Stimulated activated CD8-positive, alpha-beta memory T cell treated with anti-CD3 and anti-CD28 coated beads, Interleukin-7, amount 100 ng/mL, for 48 hours (primary cell): ENCODE data around the gene PPP2R2C.

ENCODE experiments used
- DNase-seq, 2 donors: peaks; one replicate each; pipeline ENCODE4 v3.0.0-alpha.2; 2020; ENCODE audit warnings: low read depth in 1 of 2; ENCODE audit errors: extremely low read depth in 1 of 2

The PPP2R2C gene

GRCh38 chr4:6494431-6495295, 22.2 kb upstream of the PPP2R2C start:
- DNase-seq = no peak

DNA sequence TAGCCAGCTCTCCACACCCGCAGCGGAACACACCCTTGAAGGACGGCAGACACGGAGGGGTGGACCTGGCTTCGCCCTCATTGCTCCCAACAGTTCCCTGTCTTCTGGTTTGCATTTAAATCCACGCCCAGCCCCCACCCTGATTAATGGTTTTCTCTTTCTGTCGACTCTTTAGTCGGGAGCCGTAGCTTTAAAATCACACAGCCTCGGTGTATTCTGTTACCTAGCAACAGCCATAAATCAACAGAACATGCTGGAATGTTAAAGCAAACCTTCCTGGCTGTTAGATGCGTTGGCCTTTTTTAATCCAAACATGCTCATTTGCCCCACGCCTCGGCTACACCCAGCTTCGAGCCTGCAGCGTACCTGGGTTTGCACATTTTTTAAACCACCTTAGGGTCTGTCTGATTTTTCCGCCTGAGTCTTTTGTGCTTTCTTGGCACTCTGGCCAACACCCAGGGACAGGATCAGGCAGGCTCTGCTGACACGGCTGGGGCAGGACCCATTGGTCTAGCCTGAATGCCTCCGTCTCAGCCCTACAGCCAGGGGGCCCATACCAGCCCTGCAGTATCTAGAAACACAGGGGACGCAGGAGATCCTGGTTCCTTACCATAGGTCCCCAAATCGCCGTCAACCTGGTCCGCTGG, 21.4 kb upstream of the PPP2R2C start:
- DNase-seq = no peak

DNA sequence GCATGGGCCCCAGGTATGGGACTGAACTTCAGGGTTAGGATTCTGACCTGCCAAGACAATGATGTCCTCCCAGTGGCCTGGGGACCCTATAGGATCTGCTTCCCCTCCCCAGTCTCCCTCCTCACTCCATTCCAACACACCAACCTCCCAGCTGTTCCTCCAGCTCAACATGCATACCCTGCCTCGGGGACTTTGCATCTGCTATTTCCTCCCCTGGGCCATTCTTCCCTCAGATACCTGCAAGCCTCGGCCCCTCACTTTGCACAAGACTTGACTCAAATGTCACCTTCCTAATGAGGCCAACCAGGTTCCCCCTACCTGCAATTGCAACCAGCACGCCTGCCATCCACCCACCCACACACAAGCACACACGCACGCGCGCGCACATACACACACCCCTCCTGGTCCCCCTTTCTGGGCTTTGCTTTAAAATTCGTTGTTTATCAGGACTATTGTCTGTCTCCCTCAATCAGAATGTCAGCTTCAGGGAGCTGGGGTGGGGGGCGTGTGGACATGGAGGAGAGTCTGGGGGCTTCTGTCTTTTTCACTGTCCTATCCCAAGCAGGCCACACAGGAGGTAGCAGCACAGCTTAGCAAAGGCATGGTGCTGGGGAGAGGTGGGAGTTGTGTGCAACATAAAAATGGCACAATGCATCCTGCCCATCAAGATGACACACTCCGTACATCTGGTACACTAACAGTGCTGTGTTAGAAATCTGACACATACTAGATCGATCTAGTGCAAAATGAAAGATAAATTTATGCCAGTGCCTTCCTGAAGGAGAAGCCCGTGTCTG, 20.6 kb upstream of the PPP2R2C start:
- DNase-seq = no peak

- DNase-seq = no peak
Measured at GRCh38 chr4:6492027-6492590, 19.7 kb upstream of the PPP2R2C start.

GRCh38 chr4:6491235-6491634, 18.8 kb upstream of the PPP2R2C start:
- no peak for DNase-seq

DNA sequence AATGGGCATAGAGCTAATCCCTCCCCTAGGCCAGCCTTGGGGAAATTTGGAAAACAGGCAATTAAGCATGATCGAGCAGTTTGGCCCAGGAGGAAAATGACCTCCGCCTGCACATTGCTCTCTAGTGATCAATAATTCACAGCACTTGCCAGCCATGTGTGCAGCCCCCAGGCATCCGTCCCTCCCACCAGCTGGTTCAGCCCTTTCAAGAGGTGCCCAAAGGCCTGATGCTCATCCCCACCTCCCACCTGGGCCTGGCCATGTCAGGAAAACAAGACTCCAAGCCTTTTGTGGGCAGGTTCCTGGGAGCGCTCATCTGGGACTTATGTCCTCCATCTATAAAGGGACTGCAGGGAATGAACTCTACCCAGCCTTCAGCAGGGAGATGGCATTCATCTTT, 17.5 kb upstream of the PPP2R2C start:
- DNase-seq = no peak

GRCh38 chr4:6487466-6487865, 15.1 kb upstream of the PPP2R2C start:
- DNase-seq = no peak

GRCh38 chr4:6480534-6481088, 8.2 kb upstream of the PPP2R2C start:
- no peak for DNase-seq

DNA sequence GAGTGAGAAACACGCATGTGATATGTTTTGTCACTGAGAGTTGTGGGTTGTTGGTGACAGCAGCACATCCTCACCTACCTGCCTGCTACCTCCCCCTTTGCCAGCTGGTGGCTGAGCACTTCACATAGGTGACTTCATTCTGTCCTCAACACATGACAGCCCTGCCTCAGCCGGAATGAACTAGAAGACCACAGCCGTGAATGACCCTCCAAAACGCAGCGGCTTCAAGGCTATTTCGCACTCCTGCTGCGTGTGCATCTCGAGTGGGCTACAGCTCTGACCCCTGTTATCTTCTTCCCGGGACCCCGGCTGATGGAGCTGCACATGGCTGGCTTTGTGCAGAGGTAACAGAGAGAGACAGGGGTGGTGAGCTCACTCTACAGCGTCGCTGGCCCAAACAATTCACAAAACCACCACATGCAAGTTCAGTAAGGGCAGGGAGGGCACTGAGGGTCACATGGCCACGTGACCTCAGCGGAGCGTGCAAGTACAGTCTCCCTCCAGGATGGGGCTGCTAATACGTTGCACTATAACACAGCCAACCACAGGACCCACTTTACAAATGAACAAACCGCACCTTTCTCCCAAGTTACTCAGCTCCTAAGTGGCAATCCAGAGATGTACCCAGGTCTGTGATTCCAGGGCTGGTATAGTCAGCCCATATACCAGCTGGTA, 6.3 kb upstream of the PPP2R2C start:
- DNase-seq = no peak

- DNase-seq = no peak
Measured at GRCh38 chr4:6476893-6477292, 4.5 kb upstream of the PPP2R2C start.

- DNase-seq = no peak
Measured at GRCh38 chr4:6475492-6476020, 3.1 kb upstream of the PPP2R2C start.

DNA sequence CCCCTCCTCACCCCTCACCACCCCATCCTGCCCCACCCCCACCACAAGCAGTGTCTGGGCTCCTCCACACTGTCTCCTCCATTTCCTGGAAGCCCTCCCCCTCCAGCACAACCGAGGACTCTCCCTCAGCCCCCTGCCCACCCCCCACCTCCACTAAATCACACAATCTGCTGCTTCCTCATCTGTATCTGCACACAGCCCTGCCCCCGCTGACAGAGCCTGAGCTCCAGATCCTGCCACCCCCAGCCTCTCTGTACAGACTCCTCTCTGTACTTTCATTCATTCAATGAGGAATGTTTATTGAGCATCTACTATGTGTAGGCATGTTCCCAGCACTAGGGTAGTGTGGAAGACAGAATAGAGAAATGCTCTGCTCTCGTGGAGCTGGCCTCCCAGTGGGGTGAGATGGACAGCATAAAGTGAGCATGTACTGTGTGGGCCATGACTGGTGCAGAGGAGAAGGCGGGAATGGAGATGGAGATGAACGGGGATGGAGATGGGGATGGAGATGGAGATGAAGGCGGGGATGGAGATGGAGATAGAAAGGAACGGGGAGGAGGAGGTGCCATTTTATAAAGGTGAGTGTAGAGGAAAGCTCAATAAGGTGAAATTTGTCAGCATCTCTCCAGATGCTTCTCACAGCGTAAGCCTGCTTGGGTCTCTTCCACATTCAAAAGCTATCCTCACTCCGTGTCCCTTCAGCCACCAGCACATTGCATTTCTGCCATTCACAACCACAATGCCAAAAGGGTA, 2.5 kb upstream of the PPP2R2C start:
- no peak for DNase-seq

GRCh38 chr4:6474053-6474568, 1.7 kb upstream of the PPP2R2C start:
- no peak for DNase-seq

- no peak for DNase-seq
Measured at GRCh38 chr4:6473264-6474052, 1.0 kb upstream of the PPP2R2C start.

- no peak for DNase-seq
Measured at GRCh38 chr4:6472008-6472386, 417 bp downstream of the PPP2R2C start.

DNA sequence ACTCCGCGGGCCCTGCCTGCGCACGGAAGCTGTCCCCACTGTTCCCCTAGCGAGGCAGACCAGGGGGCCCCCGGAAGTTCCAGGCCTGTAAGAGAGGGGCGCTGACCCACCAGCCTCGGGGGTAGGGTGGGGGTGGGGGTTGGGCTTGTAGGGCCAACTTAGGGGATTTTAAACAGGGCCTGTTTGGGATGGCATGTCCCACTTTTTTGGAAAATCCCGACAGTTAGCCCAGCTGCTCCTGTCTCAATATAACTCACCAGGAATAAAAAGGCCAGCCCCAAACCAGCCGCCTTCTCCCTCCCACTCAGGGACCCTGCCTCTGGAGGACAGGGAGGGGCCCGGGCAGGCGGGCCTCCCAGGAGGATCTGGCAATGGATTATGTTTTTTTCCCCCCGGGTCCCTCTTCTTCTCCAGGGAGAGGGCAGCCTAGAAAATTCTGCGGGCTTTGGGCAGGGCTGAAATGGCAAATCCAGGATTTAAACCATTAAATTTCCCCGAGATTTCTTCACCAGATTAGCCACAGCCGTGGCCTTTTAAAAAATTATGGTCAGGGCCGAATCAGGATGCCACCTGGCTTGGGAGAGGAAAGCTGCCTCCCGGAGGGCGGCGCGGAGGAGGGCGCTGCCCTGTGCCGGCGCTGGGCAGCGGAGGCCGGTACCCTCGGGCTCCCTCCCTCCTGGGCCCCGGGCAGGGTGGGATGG, 957 bp downstream of the PPP2R2C start:
- no peak for DNase-seq

DNA sequence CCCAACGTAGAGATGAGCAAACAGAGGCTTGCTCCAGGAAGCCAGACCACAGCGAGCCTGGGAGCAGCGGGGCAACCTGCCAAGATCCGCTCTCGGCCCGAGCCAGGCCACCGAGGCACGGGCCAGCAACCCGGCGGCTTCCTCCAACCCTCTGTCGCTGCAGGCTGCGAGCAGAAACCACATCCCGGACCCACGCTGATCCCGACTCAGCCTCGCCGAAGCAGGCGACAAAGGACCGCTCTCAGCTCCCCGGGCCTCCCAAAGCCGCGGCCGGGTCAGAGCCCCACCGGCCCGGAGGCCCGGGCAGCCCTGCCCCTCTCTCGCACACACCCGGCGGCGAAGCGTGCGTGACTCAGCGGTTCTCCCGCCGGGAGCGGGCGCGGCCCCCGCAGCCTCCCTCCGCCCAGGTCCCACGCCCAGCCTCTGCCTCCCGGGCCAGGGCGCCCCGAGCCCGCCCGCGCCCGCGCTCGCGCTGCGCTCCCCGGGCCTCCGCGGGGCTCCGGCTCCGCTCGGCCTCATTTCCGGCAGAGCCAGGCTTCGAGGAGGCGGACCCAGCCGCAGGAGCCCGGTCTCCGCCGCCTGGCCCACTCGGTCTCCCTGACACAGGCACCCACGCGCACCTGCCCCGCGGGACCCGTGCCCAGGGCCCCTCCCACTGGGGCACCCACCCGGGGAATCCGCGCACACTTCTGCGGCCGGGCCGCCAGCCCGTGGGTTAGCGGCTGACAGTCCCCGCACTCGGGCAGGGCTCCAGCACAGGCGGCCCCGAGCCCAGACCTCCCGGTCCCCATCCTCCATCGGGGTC, 1.7 kb downstream of the PPP2R2C start:
- no peak for DNase-seq
